GM19324 (cell line): ENCODE data around the gene TPR.
A peak's percentile ranks its signal among the peaks of the same experiment; 100 is the strongest.

Experiments used
- ATAC-seq: cut with Tn5 transposase; IDR thresholded peaks from one replicate; pipeline ENCODE4 v1.9.1; 2021; ENCODE audit warnings: mild to moderate bottlenecking, moderate library complexity; ENCODE audit not compliant: unreplicated experiment, low FRiP score

The TPR gene

DNA sequence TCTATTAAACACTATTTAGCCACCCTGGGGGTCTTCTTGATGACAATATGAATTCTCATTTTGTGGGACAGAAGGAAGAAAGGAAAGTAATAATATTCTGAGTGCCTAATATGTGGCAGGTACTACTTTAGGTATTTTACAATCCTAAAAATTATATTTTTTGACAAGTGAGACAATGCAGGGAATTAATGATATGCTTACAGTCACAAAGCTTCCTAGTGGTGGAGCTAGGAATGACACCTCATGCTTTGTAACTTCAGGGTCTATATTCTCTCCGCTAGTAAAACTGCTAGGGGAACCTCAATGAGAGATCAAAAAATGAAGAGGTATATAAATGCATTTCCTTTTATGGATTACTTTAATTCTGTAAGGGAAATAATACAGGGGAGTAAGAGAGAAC is 44.3 kb downstream of the TPR start:
- ATAC-seq: no peak

DNA sequence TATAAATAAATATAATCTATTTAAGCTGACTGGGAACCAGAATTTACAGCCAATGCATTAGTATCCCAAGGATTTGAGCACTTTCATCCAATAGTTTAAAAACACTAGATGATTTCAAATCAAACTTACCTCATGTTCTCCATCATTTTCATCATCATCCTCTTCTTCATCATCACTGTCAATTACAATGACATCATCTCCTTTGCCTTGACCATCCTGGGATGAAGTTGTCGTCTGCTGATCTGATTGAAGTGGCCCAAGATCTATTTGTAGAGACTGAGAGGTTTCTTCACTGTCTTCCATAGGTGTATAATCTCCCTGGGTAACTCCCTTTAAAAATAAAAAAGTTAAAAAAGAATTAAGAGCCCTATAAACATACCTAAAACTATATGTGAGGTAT is 47.7 kb downstream of the TPR start:
- ATAC-seq: no peak

DNA sequence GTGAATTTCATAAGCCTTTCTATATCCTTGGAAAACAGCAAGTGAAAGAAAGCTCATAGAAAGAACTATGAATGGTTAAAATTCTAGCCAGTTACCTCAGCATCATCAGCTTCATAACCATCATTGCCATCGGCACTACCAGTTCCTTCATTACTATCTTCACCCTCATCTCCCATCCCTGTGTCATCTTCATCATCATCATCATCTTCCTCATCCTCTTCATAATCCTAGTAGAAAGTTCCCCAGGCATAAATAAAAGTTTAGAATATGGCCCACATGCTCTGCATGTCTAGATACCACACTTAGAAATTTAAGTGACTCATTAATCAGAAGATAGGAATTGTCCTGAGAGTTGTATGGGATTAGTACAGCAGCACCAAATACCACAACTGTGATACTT is 49.0 kb downstream of the TPR start:
- ATAC-seq: no peak

DNA sequence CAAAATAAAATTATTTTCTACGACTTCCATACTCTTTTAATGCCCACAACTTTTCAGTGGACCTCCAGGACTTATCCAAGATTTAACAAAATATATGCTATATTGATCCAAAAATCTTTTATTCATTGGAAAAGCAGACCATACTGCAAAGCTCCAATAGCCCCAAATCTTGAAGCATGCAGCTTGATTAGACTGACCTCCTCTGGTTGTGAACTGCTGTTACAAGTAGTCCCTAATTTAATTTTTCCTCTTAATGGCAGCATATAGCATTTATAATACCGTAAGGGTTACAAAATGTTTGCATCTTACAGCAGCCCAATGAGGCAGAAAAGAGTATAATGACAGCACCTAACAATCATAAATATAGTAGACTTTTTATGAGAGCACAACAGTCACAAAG is 49.8 kb downstream of the TPR start:
- no peak for ATAC-seq

DNA sequence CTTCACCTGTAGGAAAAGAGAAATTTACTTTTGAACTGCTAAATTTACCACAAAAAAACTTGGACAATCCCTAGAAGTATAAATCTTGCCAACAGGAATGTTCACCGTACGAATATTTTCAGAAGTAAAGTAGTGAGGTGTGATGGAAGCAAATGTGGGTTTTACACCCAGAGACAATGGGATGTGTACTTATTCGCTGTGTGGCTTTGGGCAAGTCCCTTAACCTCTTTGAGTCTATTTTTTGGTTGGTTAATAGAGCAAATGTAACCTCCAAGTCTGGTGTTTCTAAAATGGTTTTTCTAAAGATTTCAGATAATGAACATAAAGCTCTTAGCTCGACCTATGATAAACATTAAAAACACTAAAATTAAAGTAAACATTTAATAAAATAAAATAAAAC is 51.2 kb downstream of the TPR start:
- no peak for ATAC-seq

DNA sequence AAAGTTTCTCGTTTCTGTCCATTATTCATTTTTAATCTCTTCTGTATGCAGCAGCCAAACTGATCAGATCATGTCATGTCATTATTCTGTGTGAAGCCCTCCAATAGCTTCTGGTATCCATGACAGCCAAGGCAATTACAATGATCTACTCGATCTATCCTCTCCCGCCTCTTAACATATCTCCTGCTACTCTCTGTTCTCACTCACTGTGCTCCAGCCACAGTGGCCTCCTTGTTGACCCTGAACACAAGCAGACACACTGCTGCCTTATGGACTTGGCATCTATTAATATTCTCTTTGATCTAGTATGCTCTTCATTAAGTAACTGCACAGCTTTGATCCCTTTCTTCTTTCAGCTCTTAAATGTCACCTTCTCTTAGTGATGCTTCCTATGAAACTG is 59.5 kb downstream of the TPR start:
- no peak for ATAC-seq

DNA sequence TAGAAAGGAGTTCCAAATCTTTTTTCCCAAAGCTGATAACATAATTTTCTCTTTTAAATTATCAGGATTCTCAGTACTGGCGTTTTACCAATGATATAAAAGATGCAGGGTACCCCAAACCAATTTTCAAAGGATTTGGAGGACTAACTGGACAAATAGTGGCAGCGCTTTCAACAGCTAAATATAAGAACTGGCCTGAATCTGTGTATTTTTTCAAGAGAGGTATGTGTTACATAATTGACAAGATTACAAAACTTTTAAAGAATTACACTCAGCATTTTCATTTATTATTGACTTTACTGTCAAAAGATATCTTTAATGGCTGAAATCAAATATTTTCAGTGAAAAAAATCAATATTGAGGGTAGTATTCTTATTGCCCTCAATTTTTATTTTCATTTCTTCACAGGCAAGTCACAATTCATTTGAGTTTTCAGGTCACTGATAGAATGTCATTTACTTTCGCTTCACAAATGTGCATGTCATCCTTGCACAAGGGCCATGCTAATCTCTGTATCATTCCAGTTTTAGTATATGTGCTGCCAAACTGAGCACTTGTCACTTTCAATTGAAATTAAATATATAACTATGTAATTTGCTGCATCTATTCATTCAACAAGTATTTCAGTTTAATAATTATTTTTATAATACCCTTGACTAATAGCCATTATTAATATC is 63.5 kb downstream of the TPR start:
- ATAC-seq: no peak

DNA sequence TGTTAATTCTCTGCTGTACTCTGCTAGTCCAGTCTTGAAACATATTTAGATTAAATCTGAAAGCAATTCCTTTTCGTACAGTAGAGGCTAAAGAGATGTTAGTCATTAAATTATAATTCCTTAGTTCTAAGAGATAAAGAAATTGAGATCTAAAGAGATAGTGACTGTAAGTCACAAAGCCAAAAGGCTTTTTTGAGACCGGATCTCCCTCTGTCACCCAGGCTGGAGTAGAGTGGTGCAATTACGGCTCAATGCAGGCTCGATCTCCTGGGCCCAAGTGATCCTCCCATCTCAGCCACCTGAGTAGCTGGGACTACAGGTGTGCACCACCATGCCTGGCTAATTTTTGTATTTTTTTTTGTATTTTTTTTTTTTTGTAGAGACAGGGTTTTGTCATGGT is 64.7 kb downstream of the TPR start:
- ATAC-seq: no peak

DNA sequence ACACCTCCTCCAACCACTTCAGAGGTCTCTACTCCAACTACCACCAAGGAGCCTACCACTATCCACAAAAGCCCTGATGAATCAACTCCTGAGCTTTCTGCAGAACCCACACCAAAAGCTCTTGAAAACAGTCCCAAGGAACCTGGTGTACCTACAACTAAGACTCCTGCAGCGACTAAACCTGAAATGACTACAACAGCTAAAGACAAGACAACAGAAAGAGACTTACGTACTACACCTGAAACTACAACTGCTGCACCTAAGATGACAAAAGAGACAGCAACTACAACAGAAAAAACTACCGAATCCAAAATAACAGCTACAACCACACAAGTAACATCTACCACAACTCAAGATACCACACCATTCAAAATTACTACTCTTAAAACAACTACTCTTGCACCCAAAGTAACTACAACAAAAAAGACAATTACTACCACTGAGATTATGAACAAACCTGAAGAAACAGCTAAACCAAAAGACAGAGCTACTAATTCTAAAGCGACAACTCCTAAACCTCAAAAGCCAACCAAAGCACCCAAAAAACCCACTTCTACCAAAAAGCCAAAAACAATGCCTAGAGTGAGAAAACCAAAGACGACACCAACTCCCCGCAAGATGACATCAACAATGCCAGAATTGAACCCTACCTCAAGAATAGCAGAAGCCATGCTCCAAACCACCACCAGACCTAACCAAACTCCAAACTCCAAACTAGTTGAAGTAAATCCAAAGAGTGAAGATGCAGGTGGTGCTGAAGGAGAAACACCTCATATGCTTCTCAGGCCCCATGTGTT is 66.6 kb downstream of the TPR start:
- ATAC-seq: no peak

DNA sequence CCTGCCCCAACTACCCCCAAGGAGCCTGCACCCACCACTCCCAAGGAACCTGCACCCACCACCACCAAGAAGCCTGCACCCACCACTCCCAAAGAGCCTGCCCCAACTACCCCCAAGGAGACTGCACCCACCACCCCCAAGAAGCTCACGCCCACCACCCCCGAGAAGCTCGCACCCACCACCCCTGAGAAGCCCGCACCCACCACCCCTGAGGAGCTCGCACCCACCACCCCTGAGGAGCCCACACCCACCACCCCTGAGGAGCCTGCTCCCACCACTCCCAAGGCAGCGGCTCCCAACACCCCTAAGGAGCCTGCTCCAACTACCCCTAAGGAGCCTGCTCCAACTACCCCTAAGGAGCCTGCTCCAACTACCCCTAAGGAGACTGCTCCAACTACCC is 67.6 kb downstream of the TPR start:
- ATAC-seq: no peak

DNA sequence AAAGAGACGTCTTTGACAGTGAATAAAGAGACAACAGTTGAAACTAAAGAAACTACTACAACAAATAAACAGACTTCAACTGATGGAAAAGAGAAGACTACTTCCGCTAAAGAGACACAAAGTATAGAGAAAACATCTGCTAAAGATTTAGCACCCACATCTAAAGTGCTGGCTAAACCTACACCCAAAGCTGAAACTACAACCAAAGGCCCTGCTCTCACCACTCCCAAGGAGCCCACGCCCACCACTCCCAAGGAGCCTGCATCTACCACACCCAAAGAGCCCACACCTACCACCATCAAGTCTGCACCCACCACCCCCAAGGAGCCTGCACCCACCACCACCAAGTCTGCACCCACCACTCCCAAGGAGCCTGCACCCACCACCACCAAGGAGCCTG is 68.5 kb downstream of the TPR start:
- ATAC-seq: no peak

DNA sequence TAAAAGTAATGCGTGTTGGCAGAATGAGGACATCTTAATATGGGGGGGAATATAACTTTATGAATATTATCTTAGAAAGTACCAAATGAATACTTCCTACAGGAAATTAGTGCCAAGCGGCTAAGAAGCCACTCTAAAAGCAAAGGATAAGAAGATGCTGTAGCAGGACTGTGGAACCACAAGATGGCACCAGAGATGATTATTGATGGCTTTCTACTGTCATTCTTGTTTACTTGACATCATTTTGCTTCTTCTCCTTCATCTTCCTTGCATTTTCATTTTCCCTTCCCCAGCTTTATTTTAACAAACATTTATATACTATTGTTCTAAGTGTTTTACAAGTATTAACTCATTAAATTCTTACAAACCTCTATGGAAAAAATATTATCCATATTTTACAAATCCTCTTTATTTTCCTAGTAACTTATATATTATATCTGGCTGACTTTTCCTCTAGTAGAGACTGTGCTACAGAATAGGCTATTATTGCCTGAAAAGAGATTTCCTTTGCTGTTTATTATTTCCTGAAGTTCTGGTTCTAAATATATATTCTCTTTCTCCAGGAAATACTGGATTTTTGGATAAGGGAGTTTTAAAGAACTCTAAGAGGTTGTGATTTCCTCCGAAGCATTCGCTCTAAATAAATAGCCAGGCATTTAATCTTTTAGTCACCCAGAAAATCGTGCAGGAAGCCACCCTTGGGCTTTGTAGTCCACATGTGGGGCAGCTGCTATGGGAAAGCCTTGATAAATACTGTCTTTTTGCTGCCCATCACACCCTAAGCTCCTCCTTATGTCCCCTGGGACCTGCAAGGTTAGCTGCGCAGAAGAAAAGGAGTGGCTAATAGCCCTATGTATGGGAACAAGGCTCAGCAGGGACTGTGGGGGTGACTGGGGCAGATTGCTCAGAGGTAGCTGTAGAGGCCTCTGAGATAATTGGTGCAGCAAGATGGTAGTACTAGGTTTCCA is 69.8 kb downstream of the TPR start:
- peak; percentile 69 for ATAC-seq

DNA sequence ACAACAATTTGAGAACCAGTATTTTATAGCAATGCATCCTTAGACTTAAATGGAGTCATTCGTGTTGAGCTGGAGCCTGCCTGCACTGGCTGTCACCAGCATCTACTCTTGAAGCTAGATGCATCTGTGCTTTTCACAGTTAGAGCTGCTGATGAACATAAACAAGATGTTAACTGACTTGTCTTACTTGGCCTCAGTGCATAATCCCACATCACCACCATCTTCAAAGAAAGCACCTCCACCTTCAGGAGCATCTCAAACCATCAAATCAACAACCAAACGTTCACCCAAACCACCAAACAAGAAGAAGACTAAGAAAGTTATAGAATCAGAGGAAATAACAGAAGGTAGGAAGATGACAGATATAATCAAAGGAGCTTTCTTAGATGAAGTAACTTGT is 71.1 kb downstream of the TPR start:
- ATAC-seq: no peak

DNA sequence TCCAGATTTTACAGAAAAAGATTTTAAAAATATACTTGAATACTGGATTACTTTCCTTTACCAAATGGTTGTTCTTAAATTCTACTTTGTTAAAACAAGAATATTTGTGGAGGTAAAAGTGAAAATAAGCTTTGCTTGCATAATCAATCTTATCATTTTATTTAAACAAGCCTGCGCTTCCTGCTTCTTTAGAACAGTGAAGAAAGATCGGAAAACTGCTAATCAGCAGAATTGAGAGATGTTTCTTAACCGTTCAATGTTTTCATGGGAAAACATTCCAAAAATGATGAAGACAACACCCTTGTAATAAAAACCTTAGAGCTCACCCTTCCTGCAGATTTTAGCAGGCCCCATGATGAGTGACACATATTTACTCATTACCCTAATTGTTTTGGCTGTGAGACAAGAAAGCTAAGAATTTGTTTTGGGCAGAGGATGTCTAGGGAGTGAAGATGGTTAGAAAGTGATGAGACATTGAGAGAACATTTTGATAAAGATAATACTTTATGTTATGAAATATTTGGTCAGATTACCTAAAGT is 72.6 kb downstream of the TPR start:
- no peak for ATAC-seq

DNA sequence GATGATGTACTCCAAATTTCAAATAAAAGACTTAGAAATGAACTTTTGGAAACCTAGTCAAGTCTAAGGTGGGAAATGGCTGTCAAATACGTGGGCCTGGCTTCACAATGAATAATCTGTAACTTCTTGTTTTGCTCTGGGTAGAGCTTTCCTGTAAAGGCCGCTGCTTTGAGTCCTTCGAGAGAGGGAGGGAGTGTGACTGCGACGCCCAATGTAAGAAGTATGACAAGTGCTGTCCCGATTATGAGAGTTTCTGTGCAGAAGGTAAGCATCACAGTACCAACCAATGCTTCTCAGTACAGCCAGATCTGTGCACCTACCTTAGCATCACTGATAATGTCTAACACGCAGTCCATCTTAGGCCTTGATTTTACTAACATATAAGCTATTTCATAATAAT is 73.6 kb downstream of the TPR start:
- no peak for ATAC-seq

DNA sequence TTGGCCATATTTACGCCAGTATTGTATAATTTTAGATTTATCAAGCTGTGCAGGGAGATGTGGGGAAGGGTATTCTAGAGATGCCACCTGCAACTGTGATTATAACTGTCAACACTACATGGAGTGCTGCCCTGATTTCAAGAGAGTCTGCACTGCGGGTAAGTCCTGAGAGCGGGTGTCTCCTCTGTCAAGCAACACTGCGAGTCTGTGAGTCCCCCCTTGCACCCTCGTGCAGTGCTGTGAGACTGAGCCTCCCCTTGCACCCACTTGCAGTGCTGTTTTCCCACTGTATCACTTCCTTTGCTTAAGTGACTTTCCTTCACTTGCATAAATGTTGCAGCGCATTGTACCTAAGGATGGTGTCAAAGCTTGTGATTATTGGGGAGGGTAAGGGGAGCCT is 75.0 kb downstream of the TPR start:
- ATAC-seq: no peak

DNA sequence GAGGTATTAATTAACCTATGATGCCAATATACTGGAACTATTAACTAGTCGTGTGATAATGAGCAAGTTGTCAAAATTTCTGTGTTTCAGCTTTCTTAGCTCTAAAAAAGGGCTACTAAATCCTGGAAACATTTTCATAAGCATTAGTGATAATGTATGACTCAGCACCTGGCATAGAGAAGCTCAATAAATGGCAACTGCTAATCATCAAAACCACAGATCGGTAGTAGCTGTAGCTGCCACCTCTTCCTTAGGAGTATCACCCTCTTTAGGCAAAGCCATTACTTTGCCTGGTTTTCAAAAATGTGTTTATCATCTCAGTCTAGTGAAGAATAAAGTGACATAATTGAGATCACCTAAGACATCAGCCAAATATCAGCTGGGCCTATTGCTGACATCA is 75.5 kb downstream of the TPR start:
- no peak for ATAC-seq

DNA sequence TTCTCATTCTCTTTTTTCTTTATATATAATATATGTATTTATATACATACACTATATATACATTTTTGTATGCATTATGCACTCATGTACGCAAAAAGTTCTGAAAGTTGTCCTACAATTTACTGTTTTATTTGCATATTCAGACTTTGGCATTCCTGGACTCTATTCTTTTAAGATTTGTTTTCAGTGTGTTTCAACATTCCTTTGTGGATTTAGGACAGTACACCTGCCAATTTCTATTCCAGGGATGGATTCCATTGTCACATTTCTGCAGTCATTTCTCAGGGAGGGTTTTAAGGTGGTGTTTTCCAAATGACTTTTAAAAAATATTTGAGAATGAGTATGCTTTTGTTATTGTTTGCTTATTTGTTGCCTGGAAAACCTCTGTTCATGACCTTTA is 76.2 kb downstream of the TPR start:
- no peak for ATAC-seq

DNA sequence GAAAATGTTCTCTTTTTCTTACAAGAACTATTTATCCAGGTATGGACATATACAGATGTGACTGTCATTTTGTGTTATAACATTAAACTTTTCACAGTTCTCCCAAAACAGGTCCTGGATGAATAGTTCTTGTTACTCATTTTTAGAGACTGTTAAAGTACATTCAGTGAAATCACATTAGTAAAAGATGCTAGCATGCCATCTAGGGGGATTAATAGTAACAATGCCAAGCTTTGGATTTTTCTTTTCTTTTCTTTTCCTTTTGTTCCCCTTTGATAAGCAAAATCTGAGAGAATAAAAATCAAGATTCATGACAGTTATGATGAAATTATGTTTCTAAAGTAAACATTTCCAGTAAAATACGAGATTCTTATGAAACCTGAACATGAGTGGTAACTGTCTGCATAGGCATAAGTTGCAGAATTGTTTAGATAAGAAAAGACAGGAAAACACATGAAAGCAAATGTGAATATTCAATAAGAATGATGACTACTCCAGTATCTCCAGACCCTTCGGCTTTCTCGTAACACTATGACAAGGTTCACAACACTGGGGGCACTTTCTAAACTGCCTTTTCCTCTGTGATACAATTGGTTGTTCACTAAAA is 77.5 kb downstream of the TPR start:
- ATAC-seq: no peak

DNA sequence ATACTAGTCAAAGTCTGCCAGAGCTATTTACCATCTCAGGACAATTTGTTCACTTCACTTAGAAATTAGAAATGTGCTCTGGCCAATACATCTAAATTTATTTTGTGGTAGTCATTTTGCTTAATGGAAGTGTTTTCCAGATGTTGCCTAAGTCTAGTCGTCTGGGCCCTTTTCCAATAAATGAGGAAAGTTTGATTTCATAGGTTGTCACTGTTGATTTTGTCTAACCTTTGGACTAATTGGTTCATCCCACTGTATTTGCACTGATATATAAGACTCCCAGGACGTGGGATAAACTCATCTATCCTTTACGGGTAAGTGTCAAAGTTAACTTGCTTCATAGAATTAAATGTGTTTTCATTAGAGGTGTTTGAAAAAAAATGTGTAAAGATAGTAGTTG is 79.1 kb downstream of the TPR start, which contains the start of gene PRG4:
PRG4 (plus strand) TSS at position 300 of the 400 bp plus-strand sequence.
- ATAC-seq: no peak
